Measurements from ENCODE around the gene TSHZ3.

Gene TSHZ3

DNA sequence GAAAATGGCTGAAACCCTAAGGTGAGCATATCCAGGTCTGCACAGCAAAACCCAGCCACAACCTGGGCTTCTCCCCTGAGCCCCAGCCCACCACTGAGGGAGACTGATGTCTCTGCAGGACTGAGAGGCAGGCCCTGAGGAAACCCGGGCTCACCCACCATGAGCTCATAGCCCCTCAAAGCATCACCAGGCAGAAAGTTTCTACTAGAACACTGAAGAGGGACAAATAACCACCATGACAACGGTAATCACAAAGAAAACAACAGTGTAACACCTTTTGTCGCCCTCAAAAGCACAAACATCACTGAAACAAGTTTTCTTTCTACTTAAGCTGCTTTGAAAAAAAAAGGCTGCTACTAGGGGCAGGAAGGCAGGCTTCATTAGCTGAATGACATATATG lies 29.8 kb downstream of the TSHZ3 start:
- TF ChIP-seq, protein P1, sequence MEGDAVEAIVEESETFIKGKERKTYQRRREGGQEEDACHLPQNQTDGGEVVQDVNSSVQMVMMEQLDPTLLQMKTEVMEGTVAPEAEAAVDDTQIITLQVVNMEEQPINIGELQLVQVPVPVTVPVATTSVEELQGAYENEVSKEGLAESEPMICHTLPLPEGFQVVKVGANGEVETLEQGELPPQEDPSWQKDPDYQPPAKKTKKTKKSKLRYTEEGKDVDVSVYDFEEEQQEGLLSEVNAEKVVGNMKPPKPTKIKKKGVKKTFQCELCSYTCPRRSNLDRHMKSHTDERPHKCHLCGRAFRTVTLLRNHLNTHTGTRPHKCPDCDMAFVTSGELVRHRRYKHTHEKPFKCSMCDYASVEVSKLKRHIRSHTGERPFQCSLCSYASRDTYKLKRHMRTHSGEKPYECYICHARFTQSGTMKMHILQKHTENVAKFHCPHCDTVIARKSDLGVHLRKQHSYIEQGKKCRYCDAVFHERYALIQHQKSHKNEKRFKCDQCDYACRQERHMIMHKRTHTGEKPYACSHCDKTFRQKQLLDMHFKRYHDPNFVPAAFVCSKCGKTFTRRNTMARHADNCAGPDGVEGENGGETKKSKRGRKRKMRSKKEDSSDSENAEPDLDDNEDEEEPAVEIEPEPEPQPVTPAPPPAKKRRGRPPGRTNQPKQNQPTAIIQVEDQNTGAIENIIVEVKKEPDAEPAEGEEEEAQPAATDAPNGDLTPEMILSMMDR (IDR thresholded peaks at IDR 0.05; ENCODE audit: insufficient read depth, low read depth, low read length, missing control alignments), result no peak
- no peak overlapping the region for H3K4me3 ChIP-seq (ENCODE audit: low read depth, low read length)
- DNase-seq (ENCODE audit: low read depth), result no peak

DNA sequence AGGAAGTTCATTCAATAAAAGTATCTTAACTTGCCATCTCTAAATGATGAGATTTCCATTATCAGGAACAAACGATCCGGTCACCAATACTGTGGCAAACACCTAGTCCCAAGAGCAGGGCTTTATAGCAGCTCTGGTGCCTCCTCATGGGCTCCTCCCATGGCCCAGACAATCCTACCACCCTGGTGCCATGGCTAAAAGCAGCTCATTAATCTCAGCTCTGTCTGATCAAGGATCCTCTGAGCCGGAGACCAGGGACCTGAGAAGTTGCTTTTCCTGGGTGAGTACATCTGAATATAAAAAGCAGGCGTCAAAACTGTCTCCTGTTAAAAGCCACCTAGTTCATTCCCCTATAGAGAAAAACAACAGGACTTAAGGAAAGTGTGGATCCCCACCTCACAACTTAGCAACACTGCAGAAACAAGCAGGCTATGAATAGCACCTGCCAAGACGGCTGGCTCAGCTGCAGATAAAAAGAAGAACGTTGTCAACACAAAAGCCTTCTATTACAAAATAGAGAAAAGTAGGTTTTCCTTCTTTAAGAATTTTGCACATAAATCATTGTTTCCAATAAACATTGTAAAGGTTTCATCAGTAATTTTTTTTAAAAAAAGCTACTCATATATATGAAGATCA lies 30.3 kb downstream of the TSHZ3 start:
- TF ChIP-seq, protein P1 (IDR thresholded peaks at IDR 0.05; ENCODE audit: insufficient read depth, low read depth, low read length, missing control alignments), result no peak
- DNase-seq (ENCODE audit: low read depth), result no peak
- H3K4me3 ChIP-seq (ENCODE audit: low read depth, low read length), result no peak overlapping the region

DNA sequence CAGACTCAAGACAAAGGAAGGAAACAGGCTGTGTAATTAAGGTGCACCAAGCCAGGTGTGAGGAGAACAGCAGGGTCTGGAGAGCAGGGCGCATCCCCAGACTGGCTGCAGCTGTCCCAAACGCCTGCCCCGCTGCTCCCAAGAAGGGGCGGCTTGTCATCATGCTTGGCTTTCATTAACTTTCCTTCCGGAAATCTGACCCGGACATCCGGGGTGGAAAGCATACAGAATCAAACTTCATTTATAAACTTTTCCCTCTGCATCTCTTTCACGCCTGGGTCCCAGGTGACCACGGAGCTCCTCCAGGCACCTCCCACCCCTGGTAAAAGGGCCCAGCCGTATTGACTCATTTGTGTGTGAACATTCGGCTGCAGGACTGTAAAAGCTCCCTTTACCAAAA lies 31.7 kb downstream of the TSHZ3 start:
- no peak for DNase-seq (ENCODE audit: low read depth)
- H3K4me3 ChIP-seq (ENCODE audit: low read depth, low read length), result no peak overlapping the region
- TF ChIP-seq, protein P1 (IDR thresholded peaks at IDR 0.05; ENCODE audit: insufficient read depth, low read depth, low read length, missing control alignments), result no peak

DNA sequence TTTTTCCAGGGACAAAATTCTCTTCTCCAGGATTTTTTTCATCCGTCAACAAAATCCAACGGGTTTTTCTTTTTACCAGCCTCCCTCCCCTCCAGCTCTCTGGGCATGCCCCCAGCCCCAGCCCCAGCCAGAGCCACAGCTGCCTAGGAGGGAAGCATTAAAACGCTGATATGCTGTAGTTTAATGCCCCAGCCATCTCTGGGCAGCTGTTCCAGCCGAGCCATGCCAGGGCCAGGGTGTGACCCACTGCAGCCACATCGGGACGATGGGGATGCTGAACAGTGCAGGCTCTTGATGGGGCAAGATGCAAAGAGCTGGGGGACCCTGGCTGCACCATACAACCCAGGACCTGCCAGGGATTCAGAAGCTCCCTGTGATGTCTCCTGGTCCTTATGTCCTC lies 32.1 kb downstream of the TSHZ3 start:
- DNase-seq (ENCODE audit: low read depth), result no peak
- TF ChIP-seq, protein P1 (IDR thresholded peaks at IDR 0.05; ENCODE audit: insufficient read depth, low read depth, low read length, missing control alignments), result no peak

DNA sequence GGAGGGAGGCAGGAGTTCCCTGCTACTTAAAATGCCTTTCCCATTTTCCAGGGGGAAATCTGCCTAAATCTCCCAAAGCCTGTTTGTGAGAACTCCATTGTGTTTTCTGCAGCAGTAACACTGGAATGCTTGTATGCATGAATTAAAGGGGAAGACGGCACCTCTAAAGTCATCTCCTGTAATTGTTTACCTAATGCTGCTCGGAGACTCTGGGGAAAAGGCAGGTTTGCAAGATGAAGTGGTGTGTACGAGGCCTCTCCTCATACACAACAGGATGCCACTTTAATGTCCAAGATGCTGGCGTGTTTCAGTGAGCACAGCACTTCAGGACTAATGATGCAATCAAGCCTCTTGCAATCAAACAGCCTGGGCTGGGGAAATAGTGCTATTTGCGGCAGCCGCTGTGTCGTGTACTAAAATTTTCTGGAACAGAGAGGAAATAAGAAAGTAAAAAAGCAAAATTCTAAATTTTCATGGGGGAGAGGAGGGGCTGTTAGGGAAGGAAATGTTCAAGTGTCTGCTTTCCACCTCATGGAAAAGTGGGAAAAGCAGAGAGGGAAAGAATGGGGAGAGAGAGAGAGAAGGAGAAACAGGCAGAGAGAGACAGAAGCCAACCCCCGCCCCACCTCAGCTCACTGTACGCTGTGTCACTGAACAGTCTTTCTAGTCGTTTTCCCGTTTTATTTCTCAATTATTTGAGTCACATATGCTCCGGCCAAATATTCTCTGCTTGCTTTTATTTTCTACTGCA lies 32.9 kb downstream of the TSHZ3 start:
- H3K4me3 ChIP-seq (ENCODE audit: low read depth, low read length), result no peak overlapping the region
- DNase-seq (ENCODE audit: low read depth), result no peak
- TF ChIP-seq, protein P1 (IDR thresholded peaks at IDR 0.05; ENCODE audit: insufficient read depth, low read depth, low read length, missing control alignments), result no peak

More for the DNA sequence above, 32.1 kb downstream of the TSHZ3 start:
- no peak overlapping the region for H3K4me3 ChIP-seq (ENCODE audit: low read depth, low read length)

DNA sequence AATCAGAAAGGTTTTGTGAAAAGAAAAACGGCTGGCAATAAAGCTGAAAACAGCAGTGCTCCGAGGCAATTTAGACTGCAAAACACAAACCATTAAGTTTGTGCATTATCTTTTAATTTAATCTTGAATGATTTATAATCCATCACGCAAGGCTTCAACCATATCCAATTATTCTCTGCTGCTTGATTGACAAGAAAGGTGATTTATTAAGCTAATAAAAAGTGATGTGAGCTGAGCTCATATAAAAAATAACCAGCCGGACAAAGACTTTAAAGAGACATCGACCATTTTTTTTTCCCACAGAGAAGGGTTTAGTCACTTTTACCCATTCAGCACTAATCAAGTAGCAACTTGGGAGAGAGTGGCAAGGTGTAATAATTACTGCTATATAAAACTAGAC lies 33.6 kb downstream of the TSHZ3 start:
- DNase-seq (ENCODE audit: low read depth), result no peak

More for the DNA sequence above, 33.6 kb downstream of the TSHZ3 start:
- TF ChIP-seq, protein P1 (IDR thresholded peaks at IDR 0.05; ENCODE audit: insufficient read depth, low read depth, low read length, missing control alignments), result no peak
- H3K4me3 ChIP-seq (ENCODE audit: low read depth, low read length), result no peak overlapping the region

All from GM12865 (cell line).